Osteoblast (primary cell): ENCODE measurements around the gene DMD. TPM values are rescaled to one million over a fixed set of nuclear protein-coding genes. Genes with fewer than 3 reads are reported as not detected.

Source experiments
- DNase-seq: peaks from one replicate; pipeline ENCODE4 v3.0.0; 2011; ENCODE audit warnings: low spot score, mixed read lengths; ENCODE audit not compliant: insufficient read length; ENCODE audit errors: missing footprints
- H2AFZ ChIP-seq: 2 replicates; pipeline ENCODE4 v1.6.0; 2011; ENCODE audit warnings: mild to moderate bottlenecking, low read length
- H3K27ac ChIP-seq: 2 replicates; pipeline ENCODE4 v1.5.1; 2011; ENCODE audit warnings: mild to moderate bottlenecking, low read depth, low read length, moderate library complexity
- H3K27me3 ChIP-seq: 2 replicates; pipeline ENCODE4 v1.6.0; 2012; ENCODE audit warnings: mild to moderate bottlenecking, control low read depth, inconsistent platforms, low read length, moderate library complexity; ENCODE audit not compliant: insufficient read depth
- H3K36me3 ChIP-seq: 2 replicates; pipeline ENCODE4 v1.5.1; 2011; ENCODE audit warnings: mild to moderate bottlenecking, low read length, control low read depth, moderate library complexity; ENCODE audit not compliant: insufficient read depth
- H3K4me1 ChIP-seq: 2 replicates; pipeline ENCODE4 v1.5.1; 2011; ENCODE audit warnings: mild to moderate bottlenecking, low read length, control low read depth, moderate library complexity; ENCODE audit not compliant: insufficient read depth
- H3K4me2 ChIP-seq: 2 replicates; pipeline ENCODE4 v1.6.0; 2011; ENCODE audit warnings: mild to moderate bottlenecking, low read length; ENCODE audit not compliant: insufficient read depth
- H3K4me3 ChIP-seq: fragments of 200-600 bp; sonication (generic); 3 replicates; pipeline ENCODE4 v1.5.1; 2012; ENCODE audit warnings: mild to moderate bottlenecking, low read length, inconsistent platforms; ENCODE audit not compliant: insufficient read depth
- H3K79me2 ChIP-seq: 2 replicates; pipeline ENCODE4 v1.6.0; 2012; ENCODE audit warnings: mild to moderate bottlenecking, low read length, control low read depth, inconsistent platforms; ENCODE audit not compliant: insufficient read depth
- H3K9me3 ChIP-seq: 2 replicates; pipeline ENCODE4 v1.5.1; 2011; ENCODE audit warnings: low read depth, low read length, control low read depth
- H4K20me1 ChIP-seq: 2 replicates; pipeline ENCODE4 v1.6.0; 2012; ENCODE audit warnings: mild to moderate bottlenecking, low read length, control low read depth; ENCODE audit not compliant: insufficient read depth
- total RNA-seq: library from RNA; depleted of rRNA; stranded (reverse); fragments of >200 nt; gene quantifications from 2 replicates; pipeline ENCODE4 v1.2.3, GENCODE V29; 2012
- TF ChIP-seq, protein P1 (sequence below): IDR thresholded peaks from 2 replicates; pipeline ENCODE4 v1.5.1; 2011; ENCODE audit warnings: mild to moderate bottlenecking, low read depth, low read length, moderate library complexity; ENCODE audit errors: extremely low read depth

The DMD gene
- total RNA-seq, 1 donor = 12.7 TPM

DNA sequence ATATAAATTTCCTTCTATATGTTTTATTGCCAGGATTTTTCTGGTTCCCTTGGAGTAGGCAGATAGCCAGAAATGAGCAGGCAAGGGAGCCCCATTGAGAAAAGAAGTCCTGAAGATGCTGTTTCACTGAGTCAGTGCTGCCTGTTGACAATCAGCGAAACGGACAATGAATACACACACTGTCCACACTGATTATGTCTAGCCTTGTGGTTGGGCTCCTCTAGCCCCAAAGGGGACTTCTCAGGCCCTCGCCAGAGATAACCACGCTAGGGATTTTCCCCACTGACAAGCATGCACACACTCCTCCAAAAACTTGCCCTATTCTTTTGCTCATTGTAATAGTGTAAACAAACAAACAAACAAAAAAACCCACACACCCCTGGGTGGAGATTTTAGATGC is 369.3 kb downstream of the DMD start:
- Histone ChIP-seq H4K20me1 (no peaks in the 10 kb centered on the region), H3K27ac (no peak overlapping the region), H3K36me3 (no peaks in the 10 kb centered on the region), H3K4me1 (no peaks in the 10 kb centered on the region), H2AFZ (no peak overlapping the region), H3K9me3 (no peaks in the 10 kb centered on the region), H3K79me2 (no peaks in the 10 kb centered on the region), H3K4me3 (no peak overlapping the region), H3K4me2 (no peak overlapping the region), H3K27me3 (no peaks in the 10 kb centered on the region)
- TF ChIP-seq, protein P1, sequence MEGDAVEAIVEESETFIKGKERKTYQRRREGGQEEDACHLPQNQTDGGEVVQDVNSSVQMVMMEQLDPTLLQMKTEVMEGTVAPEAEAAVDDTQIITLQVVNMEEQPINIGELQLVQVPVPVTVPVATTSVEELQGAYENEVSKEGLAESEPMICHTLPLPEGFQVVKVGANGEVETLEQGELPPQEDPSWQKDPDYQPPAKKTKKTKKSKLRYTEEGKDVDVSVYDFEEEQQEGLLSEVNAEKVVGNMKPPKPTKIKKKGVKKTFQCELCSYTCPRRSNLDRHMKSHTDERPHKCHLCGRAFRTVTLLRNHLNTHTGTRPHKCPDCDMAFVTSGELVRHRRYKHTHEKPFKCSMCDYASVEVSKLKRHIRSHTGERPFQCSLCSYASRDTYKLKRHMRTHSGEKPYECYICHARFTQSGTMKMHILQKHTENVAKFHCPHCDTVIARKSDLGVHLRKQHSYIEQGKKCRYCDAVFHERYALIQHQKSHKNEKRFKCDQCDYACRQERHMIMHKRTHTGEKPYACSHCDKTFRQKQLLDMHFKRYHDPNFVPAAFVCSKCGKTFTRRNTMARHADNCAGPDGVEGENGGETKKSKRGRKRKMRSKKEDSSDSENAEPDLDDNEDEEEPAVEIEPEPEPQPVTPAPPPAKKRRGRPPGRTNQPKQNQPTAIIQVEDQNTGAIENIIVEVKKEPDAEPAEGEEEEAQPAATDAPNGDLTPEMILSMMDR = no peak
- DNase-seq = no peak

DNA sequence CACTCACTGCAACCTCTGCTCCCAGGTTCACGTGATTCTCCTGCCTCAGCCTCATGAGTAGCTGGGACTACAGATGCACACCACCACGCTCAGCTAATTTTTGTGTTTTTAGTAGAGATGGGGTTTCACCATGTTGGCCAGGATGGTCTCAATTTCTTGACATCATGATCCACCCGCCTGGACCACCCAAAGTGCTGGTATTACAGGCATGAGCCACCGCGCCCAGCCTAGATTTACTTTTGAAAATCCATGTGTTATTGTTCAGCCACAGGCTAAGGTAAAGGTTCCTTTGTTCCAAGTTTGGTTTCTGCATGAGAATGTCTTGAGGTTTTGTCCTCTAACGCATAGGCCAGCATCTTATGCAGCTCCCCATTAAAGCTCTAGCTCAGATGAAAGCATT is 371.6 kb downstream of the DMD start:
- H3K36me3 ChIP-seq = no peaks in the 10 kb centered on the region
- no peak overlapping the region for H3K4me2 ChIP-seq
- no peaks in the 10 kb centered on the region for H3K79me2 ChIP-seq
- no peaks in the 10 kb centered on the region for H3K4me1 ChIP-seq
- DNase-seq = no peak
- no peaks in the 10 kb centered on the region for H3K9me3 ChIP-seq
- H3K27me3 ChIP-seq = no peaks in the 10 kb centered on the region
- H3K4me3 ChIP-seq = no peak overlapping the region
- H4K20me1 ChIP-seq = no peaks in the 10 kb centered on the region
- H2AFZ ChIP-seq = no peak overlapping the region
- no peak overlapping the region for H3K27ac ChIP-seq
- TF ChIP-seq, protein P1 = no peak

DNA sequence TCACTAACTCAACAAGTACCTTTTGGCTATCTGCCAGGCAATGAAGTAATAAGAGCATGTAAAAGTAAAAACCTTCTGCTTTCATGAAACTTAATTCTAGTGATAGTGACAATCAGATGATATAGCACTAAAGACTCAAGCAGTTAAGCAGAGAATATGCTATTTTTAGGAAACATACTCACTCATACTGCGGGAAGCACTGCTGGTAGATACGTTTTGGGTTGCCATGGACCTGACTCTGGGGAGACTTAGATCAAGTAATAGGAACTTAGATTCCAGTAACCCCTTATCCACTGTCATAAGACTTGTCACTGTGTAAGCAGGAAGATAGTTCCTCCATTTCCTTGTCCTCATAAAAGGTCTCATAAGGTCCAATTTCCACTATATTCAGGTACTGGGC is 386.3 kb downstream of the DMD start:
- TF ChIP-seq, protein P1 = no peak
- Histone ChIP-seq H3K4me3 (no peak overlapping the region), H3K27me3 (no peaks in the 10 kb centered on the region), H3K4me1 (no peaks in the 10 kb centered on the region), H3K27ac (no peak overlapping the region), H2AFZ (no peak overlapping the region), H3K79me2 (no peaks in the 10 kb centered on the region), H3K9me3 (peaks cover 1% of the 10 kb centered on the region), H4K20me1 (no peaks in the 10 kb centered on the region), H3K36me3 (no peaks in the 10 kb centered on the region), H3K4me2 (no peak overlapping the region)
- no peak for DNase-seq

DNA sequence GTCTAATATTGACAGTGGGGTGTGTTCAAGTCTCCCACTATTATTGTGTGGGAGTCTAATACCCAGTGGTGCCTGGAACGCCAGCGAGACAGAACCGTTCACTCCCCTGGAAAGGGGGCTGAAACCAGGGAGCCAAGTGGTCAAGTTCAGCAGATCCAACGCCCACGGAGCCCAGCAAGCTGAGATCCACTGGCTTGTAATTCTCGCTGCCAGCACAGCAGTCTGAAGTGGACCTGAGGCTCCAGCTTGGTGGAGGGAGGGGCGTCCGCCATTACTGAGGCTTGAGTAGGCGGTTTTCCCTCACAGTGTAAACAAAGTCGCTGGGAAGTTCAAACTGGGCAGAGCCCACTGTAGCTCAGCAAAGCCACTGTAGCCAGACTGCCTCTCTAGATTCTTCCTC is 407.3 kb downstream of the DMD start:
- Histone ChIP-seq H3K27me3 (no peaks in the 10 kb centered on the region), H3K9me3 (no peaks in the 10 kb centered on the region), H2AFZ (no peak overlapping the region), H3K4me3 (no peak overlapping the region), H3K79me2 (no peaks in the 10 kb centered on the region), H3K4me2 (no peak overlapping the region), H3K4me1 (no peaks in the 10 kb centered on the region), H3K27ac (no peak overlapping the region), H3K36me3 (no peaks in the 10 kb centered on the region), H4K20me1 (no peaks in the 10 kb centered on the region)
- TF ChIP-seq, protein P1 = no peak
- DNase-seq = no peak
